Caco-2 (cell line): Measurements from ENCODE around the gene VIPR2. TPM values are rescaled to one million over a fixed set of nuclear protein-coding genes. Genes with fewer than 3 reads are reported as not detected.

Experiments used
- BruUV-seq: library from RNA; stranded (reverse); fragments of 400-500 nt; replicated peaks from 2 replicates; lab custom pipeline; 2021; lab: Mats Ljungman, UMichigan
- CTCF ChIA-PET: fragments of 300-600 bp; sonication (Branson Sonifier 250); formaldehyde crosslinking; loops from one replicate; lab custom pipeline; 2022; ENCODE audit warnings: antibody characterized with exemption; lab: Charles Lee
- POLR2A ChIA-PET: fragments of 300-600 bp; sonication (Branson Sonifier 250); formaldehyde crosslinking; loops from one replicate; lab custom pipeline; 2022; ENCODE audit warnings: antibody characterized with exemption; lab: Charles Lee
- DNase-seq, 2 experiments: peaks; one replicate each; pipeline versions ENCODE4 v3.0.0 to v3.0.0-alpha.2; 2020 to 2022
- H3K27me3 ChIP-seq: replicated peaks from 2 replicates; pipeline ENCODE4 v1.6.0; 2011; ENCODE audit warnings: low read length; ENCODE audit not compliant: control insufficient read depth, insufficient read depth
- H3K36me3 ChIP-seq: 2 replicates; pipeline ENCODE4 v1.5.1; 2011; ENCODE audit warnings: low read length; ENCODE audit not compliant: control insufficient read depth, insufficient read depth
- H3K4me1 ChIP-seq: fragments of 250-450 bp; sonication (Bioruptor Pico); 2 replicates; pipeline ENCODE4 v1.5.1; 2020; ENCODE audit warnings: mild to moderate bottlenecking
- H3K4me3 ChIP-seq: 2 replicates; pipeline ENCODE4 v1.5.1; 2011; ENCODE audit warnings: low read depth, mild to moderate bottlenecking, control low read depth, low read length
- H3K9me3 ChIP-seq: fragments of 250-450 bp; sonication (Bioruptor Pico); 2 replicates; pipeline ENCODE4 v1.5.1; 2020; ENCODE audit warnings: mild to moderate bottlenecking, moderate library complexity
- H3K27ac Mint-ChIP-seq: one replicate; pipeline ENCODE4 v1.8.0; 2022; ENCODE audit warnings: mixed read lengths; ENCODE audit not compliant: unreplicated experiment
- H3K27me3 Mint-ChIP-seq: one replicate; pipeline ENCODE4 v1.8.0; 2022; ENCODE audit warnings: mixed read lengths; ENCODE audit not compliant: insufficient read depth, unreplicated experiment
- H3K36me3 Mint-ChIP-seq: one replicate; pipeline ENCODE4 v1.8.0; 2022; ENCODE audit warnings: mild to moderate bottlenecking, mixed read lengths; ENCODE audit not compliant: insufficient read depth, unreplicated experiment
- H3K4me1 Mint-ChIP-seq: one replicate; pipeline ENCODE4 v1.8.0; 2022; ENCODE audit warnings: low read depth, mixed read lengths; ENCODE audit not compliant: unreplicated experiment
- H3K4me3 Mint-ChIP-seq: one replicate; pipeline ENCODE4 v1.8.0; 2022; ENCODE audit warnings: mild to moderate bottlenecking, moderate library complexity, mixed read lengths; ENCODE audit not compliant: unreplicated experiment
- H3K9me3 Mint-ChIP-seq: one replicate; pipeline ENCODE4 v1.8.0; 2022; ENCODE audit warnings: mixed read lengths; ENCODE audit not compliant: unreplicated experiment
- intact Hi-C: fragments of 100-400 bp; cut with micrococcal nuclease; formaldehyde crosslinking; loops from one replicate; pipeline ENCODE4 v1.10.0; 2022; ENCODE audit not compliant: unreplicated experiment
- total RNA-seq: library from RNA; stranded (reverse); gene quantifications from 2 replicates; pipeline ENCODE4 v1.2.3, GENCODE V29; 2022
- TF ChIP-seq, protein P1 (sequence below), 2 experiments: fragments of 200-600 bp in 1 of 2; IDR thresholded peaks; 1 replicate in 1 of 2; 2 replicates in 1 of 2; pipeline versions ENCODE4 v1.5.1 to v1.8.0; 2011 to 2022; ENCODE audit warnings: antibody characterized with exemption in 1 of 2, control low read depth in 1 of 2, inconsistent platforms in 1 of 2, low read depth in 1 of 2, low read length in 1 of 2, mild to moderate bottlenecking in 1 of 2, moderate library complexity in 1 of 2; ENCODE audit not compliant: insufficient read depth in 1 of 2, severe bottlenecking in 1 of 2, unreplicated experiment in 1 of 2

VIPR2 gene
- total RNA-seq, 1 experiment from 2014 or later, result not detected

DNA sequence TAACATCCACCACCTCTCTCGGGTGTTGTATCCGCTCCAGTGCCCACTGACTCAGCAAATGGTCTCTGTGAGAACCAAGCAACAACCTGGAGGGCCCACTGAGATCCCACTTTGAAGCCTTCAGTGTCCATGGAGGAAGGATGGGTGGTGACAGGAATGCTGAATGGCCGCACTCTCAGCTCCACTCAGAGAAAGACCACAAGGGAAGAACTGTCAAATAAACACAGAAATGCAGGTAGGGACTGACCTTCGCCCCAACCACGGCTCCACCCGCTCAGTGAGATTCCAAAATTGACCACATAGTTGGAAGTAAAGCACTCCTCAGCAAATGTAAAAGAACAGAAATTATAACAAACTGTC is 65.8 kb downstream of the VIPR2 start:
- no peak for DNase-seq
- H3K36me3 ChIP-seq, result no peaks in the 10 kb centered on the region
- Mint-ChIP-seq H3K27ac (no peak overlapping the region), H3K36me3 (no peaks in the 10 kb centered on the region), H3K4me1 (peaks cover 7% of the 10 kb centered on the region), H3K9me3 (no peaks in the 10 kb centered on the region), H3K4me3 (peak overlapping the region; percentile 30), H3K27me3 (no peaks in the 10 kb centered on the region)
- H3K4me3 ChIP-seq, result no peak overlapping the region
- ChIA-PET CTCF (no interaction called here), POLR2A (no interaction called here)
- no peaks in the 10 kb centered on the region for H3K27me3 ChIP-seq
- H3K9me3 ChIP-seq, result no peaks in the 10 kb centered on the region
- BruUV-seq, result no TSS peak
- intact Hi-C loops, result no loop called here
- TF ChIP-seq, protein P1, sequence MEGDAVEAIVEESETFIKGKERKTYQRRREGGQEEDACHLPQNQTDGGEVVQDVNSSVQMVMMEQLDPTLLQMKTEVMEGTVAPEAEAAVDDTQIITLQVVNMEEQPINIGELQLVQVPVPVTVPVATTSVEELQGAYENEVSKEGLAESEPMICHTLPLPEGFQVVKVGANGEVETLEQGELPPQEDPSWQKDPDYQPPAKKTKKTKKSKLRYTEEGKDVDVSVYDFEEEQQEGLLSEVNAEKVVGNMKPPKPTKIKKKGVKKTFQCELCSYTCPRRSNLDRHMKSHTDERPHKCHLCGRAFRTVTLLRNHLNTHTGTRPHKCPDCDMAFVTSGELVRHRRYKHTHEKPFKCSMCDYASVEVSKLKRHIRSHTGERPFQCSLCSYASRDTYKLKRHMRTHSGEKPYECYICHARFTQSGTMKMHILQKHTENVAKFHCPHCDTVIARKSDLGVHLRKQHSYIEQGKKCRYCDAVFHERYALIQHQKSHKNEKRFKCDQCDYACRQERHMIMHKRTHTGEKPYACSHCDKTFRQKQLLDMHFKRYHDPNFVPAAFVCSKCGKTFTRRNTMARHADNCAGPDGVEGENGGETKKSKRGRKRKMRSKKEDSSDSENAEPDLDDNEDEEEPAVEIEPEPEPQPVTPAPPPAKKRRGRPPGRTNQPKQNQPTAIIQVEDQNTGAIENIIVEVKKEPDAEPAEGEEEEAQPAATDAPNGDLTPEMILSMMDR (IDR thresholded peaks at IDR 0.05; ENCODE audit: insufficient read depth in 1 of 2, low read depth in 1 of 2, low read length in 1 of 2, severe bottlenecking in 1 of 2, unreplicated experiment in 1 of 2), result no peak
- peaks cover 3% of the 10 kb centered on the region; the same call in 1 of the 2 replicates for H3K4me1 ChIP-seq

DNA sequence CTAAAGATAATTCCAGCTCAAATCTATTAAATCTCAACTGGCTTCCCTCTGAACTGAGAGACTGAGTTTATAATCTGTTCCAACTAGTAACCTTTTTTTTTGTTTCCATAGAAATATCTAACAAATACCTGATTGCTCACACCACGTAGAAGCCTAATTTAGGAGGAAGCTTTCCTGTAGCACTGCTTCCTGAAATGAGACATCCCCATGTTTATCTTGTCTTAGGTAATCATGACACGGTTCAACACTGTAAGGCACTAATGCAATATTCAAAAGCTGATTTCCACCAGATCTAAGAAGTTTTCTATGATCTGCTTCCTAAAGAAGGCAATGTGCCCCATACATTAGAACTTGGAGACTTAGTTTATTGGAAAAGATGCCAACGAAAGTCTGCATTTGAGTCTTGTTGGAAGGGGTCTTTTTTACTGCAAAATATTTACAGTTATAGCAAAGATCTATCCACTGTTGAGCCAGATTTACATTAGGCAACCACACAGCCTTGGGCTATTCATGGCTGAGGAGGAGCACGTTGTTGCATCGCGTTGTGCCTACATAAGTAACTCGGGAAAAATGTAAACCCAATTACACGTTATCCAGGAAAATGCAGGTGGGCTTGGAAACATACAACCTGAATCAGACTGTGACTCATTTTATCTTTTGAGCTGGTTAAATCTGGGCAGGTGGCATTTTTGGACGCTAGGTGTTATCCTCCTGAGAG is 66.3 kb downstream of the VIPR2 start:
- H3K9me3 ChIP-seq, result no peaks in the 10 kb centered on the region
- H3K4me1 ChIP-seq, result peaks cover 3% of the 10 kb centered on the region; the same call in 1 of the 2 replicates
- H3K27me3 ChIP-seq, result no peaks in the 10 kb centered on the region
- POLR2A ChIA-PET, result no interaction called here
- BruUV-seq, result no TSS peak
- H3K36me3 ChIP-seq, result no peaks in the 10 kb centered on the region
- no peaks in the 10 kb centered on the region for H3K36me3 Mint-ChIP-seq
- CTCF ChIA-PET, result no interaction called here
- H3K27ac Mint-ChIP-seq, result no peak overlapping the region
- peaks cover 7% of the 10 kb centered on the region for H3K4me1 Mint-ChIP-seq
- no peak overlapping the region for H3K4me3 ChIP-seq
- H3K4me3 Mint-ChIP-seq, result peak overlapping the region; percentile 30
- no peak for DNase-seq
- no peaks in the 10 kb centered on the region for H3K9me3 Mint-ChIP-seq
- TF ChIP-seq, protein P1 (IDR thresholded peaks at IDR 0.05; ENCODE audit: insufficient read depth in 1 of 2, low read depth in 1 of 2, low read length in 1 of 2, severe bottlenecking in 1 of 2, unreplicated experiment in 1 of 2), result no peak
- no peaks in the 10 kb centered on the region for H3K27me3 Mint-ChIP-seq
- intact Hi-C loops, result no loop called here

DNA sequence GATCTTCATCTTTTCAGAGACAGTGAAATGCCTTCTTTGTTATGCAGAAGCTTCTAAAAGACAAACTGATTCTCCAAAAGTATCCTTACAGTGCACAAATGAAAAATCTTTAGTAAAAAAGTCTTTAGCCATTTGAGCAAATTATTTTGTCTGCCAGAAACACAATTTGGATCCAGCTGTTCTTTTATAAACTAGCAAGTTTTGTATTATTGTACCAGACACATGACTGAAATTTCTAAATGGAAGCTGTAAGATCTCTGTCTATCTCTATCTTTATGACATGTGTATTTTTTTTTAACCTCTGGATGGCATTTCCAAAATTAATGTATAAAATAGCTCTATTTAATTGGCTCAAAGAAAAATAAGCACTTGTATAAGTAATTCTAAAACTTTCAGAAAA is 68.3 kb downstream of the VIPR2 start:
- Mint-ChIP-seq H3K27me3 (no peaks in the 10 kb centered on the region), H3K4me1 (peaks cover 7% of the 10 kb centered on the region), H3K36me3 (no peaks in the 10 kb centered on the region), H3K4me3 (no peak overlapping the region), H3K9me3 (no peaks in the 10 kb centered on the region), H3K27ac (no peak overlapping the region)
- CTCF ChIA-PET, result no interaction called here
- Histone ChIP-seq H3K4me1 (peaks cover 3% of the 10 kb centered on the region; the same call in 1 of the 2 replicates), H3K9me3 (no peaks in the 10 kb centered on the region), H3K36me3 (no peaks in the 10 kb centered on the region), H3K27me3 (no peaks in the 10 kb centered on the region), H3K4me3 (no peak overlapping the region)
- TF ChIP-seq, protein P1 (IDR thresholded peaks at IDR 0.05; ENCODE audit: insufficient read depth in 1 of 2, low read depth in 1 of 2, low read length in 1 of 2, severe bottlenecking in 1 of 2, unreplicated experiment in 1 of 2), result no peak
- no TSS peak for BruUV-seq
- no peak for DNase-seq
- intact Hi-C loops, result no loop called here
- POLR2A ChIA-PET, result no interaction called here
